GM18508 (cell line): ENCODE results near the gene ARHGAP26.
A peak's percentile ranks its signal among the peaks of the same experiment; 100 is the strongest.

Source experiments
- ATAC-seq: cut with Tn5 transposase; IDR thresholded peaks from one replicate; pipeline ENCODE4 v1.9.1; 2021; ENCODE audit warnings: moderate number of reproducible peaks; ENCODE audit not compliant: insufficient read depth, unreplicated experiment

ARHGAP26 gene

DNA sequence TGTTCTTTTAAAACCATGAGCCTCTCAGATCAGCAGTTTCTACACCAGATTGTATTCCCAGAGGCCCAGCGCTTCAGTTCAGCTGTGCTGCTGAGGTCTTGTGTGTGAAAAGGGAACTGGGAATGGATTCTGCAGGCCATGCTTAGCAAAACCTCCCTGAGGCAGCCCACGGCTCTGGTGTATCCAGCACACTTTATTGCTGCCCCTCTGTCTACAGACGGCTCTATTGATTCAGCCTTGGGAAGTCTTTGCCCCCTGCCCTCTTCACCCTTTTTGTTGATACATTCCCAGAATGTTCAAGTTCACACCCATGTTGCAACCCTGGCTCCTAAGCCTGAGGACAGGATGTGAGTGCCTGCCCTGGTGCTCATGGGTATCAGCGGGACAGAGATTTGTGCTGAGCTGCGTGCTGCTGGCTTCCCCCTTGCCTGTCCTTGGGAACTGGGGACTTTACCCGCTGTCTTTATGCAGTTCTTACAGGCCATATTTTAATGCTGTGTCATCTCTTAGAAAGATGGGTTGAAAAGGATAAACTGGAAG is 37.3 kb downstream of the ARHGAP26 start:
- ATAC-seq = no peak

DNA sequence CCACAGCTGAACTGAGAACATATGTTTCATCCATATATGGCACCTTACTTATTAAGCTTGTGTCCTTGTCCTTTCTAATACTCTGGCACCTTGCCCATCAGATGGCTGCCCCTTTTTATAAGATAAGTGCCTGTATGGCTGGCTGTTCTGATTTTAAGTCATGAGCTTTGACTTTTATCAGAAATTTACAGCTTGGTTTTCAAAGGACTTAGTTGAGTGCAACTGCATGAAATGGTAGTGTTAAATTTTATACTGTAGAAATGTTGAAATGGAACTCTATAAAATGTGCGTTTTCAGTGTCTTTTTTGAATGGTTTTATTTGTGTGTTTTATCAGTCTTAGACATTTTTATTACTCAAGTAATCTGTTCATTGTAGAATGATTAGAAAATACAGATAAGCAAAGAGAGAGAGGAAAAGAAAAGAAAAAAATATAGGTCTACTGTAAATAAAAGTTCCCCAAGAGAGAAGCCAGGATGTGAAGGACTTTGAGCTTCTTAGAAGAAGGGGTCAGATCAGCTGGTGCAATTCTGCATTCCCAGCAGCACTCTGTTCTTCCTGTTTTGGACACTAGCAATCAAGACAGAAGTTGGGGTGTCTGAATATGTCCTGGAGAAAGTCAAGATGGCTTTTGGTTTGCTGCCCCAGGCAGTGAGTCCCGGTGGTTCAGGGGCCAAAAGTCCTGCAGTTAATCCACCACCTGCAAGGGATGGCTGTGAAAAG is 38.9 kb downstream of the ARHGAP26 start:
- no peak for ATAC-seq

DNA sequence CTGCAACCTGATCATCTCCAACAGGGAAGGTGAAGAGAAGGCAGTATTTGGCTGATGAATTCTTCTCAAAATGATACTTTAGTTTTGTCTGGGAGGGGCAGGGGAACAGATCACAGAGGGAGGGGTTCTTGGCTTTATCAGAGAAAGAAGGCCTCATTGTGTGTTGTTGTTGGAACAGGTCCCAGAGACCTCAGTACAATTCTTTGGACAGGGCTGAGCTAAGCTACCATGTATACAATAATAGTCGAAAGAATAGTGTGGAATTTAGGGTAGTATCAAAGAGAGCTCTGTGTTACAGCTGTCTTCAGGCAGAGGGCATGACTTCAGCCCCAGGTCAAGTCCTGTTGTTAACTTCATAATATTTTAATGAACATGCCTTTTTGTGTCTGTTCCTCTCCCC is 39.9 kb downstream of the ARHGAP26 start:
- ATAC-seq = no peak

DNA sequence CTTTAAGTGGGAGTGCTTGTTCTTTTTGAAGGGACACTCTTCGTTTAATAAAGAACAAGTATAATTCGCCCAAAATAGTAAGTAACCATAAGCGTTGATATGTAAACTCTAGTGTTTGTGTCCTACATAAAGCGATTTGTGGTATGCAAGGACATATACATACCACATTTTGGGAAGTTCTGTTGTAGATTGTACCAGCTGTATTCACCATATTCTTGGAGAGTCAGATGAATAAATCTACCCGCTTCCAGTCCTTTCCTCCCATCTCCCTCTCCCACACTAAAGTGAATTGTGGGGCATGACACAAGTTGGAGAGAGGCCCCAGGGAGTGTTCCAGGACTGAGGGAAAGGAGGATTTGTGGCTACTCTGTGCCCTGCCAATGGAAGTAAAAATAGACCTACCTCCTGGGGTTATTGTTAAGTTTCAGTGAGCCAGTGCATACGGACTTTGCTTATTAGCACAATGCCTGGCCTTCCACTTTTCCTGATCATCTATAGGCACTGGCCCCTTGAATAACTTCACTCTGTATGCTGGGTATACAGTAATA is 40.6 kb downstream of the ARHGAP26 start:
- ATAC-seq = no peak

DNA sequence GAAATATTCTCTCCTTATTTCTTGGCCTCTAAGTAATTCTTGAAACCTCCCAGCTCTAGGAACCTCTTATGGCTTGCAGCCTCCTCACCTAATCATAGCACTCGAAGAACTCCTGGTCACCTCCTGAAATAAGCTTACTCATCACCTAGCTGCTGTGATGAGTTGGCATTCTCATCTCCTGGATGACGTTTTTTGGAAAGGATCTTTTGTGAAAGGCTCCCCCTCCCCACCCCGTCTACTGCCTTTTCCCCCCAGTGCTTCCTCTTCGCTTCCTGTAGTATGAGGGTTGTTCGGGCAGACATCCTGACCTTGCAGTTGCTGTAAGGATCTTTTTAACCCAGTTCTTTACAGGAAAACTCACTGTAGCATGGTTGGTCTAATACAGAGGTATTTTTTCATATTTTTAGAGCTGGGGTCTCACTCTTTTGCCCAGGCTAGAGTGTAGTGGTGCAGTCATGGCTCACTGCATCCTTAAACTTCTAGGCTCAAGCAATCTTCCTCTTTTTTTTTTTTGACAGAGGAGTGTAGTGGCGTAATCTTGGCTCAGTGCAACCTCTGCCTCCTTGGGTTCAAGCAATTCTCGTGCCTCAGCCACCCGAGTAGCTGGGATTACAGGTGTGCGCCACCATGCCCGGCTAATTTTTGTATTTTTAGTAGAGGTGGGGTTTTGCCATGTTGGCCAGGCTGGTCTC is 41.8 kb downstream of the ARHGAP26 start:
- ATAC-seq = no peak

DNA sequence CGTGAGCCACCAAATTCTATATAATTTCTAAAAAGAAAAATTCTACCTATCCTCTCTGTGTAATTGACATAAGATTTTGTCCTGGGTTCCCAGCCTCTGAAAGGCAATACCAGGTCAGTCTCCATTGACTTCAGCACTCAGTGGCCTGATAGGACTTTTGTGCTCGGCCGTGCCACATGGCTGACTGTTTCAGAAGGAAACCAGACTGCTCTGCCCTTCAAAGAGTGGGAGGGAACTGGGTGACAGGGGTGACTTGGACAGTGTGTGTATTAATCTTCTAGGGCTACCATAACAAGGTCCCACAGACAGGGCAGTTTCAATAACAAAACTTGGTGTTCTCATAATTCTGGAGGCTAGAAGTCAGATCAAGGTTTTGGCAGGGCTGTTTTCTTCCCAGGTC is 43.0 kb downstream of the ARHGAP26 start:
- ATAC-seq = no peak

DNA sequence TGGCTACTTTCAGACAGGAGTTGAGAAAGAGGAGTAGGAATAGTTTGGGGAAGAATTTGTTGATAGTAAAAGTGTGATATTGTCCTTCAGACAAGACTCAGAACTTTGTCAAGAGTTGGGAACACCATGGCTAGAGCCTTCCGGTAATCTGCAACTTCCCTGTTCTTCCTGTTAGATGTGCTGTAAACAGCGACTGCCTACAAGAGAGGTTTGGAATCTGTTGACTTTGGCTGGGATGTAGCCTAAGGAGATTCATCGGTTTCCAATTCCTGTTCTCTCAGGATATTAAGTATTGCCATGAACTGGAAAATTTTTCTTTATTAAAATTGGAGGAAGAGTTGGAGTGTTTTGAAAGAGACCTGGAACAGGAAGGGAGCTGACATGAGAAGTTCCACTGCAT is 43.9 kb downstream of the ARHGAP26 start:
- no peak for ATAC-seq

DNA sequence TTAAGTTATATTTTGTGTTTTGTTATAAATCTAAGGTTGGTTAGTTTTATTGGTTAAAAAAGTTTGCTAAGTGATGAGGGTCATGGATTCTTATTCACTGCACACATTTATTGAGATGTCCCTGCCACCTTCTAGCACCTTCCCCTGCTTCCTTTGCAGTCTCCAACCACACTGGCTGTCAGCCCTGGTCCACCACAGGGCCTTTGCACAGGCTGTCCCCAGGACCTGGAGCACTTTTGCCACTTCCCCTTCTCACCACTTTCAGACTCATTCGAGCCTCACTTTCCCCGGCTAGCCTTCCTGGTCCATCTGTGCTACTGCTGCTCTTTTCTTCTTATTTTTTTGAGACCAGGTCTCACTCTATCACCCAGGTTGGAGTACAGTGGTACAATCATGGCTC is 45.3 kb downstream of the ARHGAP26 start:
- ATAC-seq = no peak

DNA sequence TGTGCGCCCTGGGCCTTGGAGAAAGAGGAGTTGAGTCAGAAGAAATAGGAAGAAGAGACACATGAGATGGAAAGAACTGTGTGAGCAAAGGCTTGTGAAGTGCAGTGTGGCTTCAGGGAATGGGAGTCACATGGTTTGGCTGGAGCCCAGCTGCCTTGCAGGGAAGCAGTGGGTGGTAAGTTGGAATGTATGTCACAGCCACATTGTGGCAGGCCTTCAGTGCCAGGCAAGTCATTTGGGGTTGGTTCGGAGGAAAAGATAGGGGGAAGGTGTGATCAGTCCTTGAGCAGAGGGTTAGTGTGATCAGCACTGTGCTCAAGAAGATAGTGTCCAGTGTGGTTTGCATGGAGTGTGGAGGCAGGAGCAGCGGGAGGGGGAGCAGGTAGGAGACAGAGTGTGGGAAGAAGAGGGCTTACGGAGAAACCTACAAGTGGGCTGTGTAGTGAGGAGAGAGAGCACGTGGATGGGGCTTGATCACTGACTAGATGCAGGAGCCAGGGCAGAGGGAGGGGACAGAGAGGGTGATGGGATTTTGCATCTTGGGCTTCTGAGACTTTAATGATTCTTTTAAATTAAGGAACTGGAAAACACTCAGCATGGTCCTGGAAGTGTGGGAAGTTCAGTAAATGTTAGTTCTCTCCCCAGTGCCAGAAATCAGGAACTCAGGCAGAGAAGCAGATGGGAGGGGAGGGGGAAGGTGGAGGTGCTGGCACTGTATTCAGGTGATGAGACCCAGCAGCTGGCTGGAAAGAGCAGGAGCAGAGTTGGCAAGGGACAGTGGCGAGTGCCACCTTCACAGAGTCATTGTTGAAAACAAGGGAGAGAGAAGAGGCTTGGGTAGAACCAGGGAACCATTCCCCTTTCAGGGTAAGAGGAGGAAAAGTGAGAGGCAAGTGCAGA is 46.6 kb downstream of the ARHGAP26 start:
- no peak for ATAC-seq

DNA sequence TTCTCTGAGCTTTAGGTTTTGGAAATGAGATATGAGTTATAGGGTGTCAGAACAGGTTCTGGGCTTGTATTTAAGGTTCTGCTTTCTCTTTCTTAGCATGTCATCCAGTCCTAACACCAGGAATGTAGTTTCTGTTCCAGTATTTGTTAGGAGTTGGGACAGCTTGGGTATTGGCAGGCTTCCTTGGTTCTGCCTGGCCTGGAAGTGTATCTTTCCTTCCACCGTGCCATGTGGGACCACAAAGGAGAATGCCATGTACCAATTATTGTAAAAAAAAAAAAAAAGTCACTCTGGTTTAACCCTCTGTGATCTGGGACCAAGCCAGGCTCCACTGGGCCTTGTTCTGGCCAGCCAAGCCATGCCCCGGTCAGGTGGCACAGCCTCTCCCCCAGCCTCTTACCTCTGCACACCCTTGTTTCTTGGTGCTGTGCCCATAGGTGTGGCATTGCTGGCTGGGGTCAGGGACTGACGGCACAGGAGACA is 47.8 kb downstream of the ARHGAP26 start:
- no peak for ATAC-seq

DNA sequence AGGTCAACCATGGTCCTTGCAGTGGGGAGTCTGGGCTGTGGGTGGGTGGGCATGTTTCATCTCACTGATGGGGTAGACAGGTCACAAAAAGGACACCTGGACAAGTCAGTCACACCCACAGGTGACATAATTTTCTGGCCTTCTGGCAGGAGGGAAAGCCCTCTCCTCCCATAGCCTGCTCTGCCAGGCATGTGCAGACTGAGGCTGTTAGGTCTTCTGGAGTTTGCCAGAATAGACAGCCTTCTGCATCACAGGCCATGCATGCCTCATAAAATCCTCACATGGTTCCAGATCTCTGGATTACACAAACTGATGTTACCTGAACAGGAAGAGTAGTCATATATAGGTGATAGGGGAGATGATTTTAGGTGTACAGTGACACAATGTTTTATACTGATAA is 49.1 kb downstream of the ARHGAP26 start:
- no peak for ATAC-seq

DNA sequence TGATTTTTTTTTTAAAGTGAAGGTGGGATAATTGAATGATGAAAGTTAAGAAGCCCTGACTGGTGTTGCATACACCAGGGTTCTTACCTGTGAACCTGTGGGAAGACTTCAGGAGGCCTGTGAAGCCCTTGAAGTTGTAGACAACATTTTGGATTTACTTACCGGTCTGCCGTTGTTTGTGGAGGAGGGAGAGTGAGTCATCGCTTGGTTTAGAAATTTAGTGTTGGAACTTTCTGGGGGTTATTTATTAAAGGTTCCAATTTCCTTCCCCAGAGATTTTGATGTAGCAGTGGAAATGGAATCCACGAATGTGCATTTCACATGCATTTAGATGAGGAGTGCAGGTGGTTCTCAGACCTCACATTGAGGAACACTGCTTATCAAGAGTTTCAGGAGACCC is 49.6 kb downstream of the ARHGAP26 start:
- no peak for ATAC-seq

DNA sequence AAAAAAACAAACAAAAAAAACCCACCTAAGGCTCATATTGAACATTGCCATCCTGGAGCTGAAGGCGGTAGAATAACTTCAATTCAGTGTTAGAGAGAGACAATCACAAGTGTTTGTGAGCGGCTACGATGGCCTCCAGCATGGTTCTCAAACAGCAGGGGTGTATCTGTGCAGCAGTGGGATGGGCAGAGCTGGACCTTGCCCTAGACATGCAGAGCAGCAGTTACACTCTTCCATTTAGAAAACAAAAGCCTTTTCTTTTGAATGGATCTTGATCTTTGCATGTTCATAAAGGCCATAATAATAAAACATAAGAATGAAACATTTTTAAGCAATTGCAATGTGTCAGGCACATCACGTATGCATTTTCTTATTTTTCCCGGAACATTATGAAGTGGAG is 50.3 kb downstream of the ARHGAP26 start:
- ATAC-seq = no peak

DNA sequence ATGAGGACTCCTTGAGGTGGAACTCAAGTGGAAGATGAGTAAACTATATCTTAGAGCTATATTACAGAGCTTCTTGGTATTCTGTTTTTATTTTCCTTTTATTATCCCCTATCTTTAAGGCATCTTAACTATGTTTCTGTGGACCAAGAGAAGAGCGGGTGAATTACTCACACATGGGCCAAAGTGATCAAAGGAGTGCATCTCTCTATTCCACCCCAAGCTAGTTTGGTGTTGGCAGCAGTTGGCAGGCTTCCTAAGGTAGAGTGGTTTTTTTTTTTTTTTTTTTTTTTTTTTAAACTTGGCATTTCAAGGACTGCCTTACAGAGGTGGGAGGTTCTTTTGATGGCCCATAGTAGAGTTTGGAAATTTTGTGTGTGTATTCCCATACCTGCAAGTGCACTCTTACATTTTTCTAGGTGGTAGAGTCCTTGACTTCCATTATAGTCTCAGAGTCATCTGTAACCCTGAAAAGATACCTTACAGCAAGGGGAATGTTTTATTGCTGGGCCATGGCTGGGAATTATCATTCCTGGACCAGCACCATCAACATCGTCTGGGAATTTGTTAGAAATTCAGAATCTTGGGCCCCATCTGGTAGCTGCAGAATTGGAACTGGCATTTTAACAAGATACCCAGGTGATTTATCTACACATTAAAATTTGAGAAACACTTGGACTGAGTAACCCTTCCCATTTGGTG is 51.0 kb downstream of the ARHGAP26 start:
- ATAC-seq = no peak

DNA sequence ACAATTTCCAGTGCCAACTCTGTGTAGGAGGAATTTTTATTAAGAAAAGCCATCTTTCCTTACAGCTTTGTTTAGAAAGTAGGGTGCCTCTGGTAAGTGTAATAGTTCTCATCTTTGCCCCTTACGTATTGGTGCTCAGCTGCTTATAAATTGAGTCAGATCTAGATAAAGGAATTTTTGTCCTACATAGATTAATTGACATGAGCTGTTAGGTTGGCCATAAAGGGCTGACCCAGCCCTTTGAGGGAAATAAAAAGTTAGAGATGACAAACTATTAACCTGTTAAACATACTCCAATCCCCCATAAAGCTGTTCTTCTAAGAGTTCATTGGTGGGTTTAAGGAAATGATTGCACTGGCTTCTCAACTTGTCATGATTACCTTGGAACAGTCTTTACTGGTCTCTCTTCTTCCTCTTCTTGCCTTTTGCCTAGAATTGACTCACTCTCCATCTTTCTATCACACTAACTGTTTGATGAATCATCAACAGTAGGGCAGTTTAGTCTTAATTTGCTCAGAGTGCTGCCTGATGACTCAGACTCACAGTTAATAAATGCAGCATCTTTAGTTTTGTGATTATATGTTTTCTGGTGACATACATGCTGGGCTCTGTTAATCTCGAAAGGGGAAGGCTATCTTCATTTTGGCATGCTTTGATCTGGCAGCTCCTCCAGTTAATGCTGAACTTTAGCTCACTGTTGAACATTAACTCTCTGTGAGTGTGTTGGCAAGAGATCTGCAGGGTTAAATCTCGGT is 51.7 kb downstream of the ARHGAP26 start:
- peak; percentile 92 for ATAC-seq

DNA sequence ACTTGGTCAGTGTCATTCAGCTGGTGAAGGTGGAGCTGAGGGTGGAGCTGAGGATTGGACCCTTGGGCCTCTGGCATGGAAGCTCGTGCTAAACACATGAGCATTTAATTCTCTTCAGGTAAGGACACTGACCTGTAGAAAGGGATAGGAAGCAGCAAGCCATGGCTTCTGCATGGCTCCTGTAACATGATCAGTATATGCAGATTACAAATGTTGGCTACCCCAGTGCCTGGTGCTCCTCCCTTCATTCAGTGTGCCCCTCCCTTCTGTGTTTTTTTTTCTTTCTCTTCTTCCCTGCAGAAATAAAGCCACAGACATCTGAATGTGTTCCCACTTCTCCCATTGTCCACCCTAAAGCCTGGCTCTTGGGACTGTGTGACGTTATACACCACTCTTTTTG is 52.9 kb downstream of the ARHGAP26 start:
- no peak for ATAC-seq

DNA sequence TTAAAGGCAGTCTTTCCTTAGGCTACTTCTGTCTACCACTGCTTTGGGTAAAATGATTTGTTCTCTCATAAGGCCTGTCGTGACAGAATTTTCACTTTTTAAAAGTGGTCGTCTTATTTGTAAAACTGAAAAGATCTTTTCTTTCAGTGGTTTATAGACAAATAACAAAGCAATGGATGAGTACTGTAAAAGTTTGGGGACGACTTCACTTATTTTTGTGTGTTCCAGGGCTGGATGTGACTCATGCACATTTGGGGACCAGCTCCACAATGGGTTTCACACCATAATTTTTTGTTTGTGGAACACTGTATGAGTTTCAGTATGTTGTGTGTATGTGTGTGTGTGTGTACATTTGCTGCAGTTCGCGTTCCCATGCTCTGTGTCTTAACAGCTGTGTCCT is 53.6 kb downstream of the ARHGAP26 start:
- ATAC-seq = no peak

DNA sequence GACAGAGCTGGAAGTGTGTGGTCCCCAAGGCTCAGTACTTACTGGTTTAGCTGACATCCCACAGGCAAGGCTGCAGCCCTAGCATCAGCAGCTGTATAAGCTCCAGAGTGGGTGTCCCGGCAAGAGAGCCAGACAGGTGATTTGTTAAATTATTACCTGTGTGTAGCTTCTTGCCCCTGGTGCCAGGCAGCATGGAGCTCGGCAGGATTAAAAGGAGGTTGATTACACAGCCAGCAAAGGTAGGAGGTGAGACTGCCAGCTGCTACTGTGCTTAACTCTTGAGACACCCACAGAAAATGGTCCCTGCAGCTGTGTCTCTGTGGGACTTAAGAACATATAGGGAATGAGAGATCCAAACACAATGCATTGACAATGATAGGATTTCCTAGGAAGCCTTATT is 54.2 kb downstream of the ARHGAP26 start:
- no peak for ATAC-seq
